BE2C (cell line): ENCODE measurements around the gene PSTPIP2.
"Not testable (repeated sequence)": the region's sequence is repeated elsewhere in the genome, so short reads cannot be mapped to it uniquely, and the experiment has no call there.

ENCODE experiments used
- DNase-seq: peaks from one replicate; pipeline ENCODE4 v3.0.0-alpha.2; 2020
- H3K27me3 ChIP-seq: fragments of 250-450 bp; sonication (Bioruptor Pico); 2 replicates; pipeline ENCODE4 v1.5.1; 2020; ENCODE audit warnings: mild to moderate bottlenecking
- H3K36me3 ChIP-seq: fragments of 250-450 bp; sonication (Bioruptor Pico); 2 replicates; pipeline ENCODE4 v1.5.1; 2020; ENCODE audit warnings: mild to moderate bottlenecking
- H3K4me1 ChIP-seq: fragments of 250-450 bp; sonication (Bioruptor Pico); 2 replicates; pipeline ENCODE4 v1.5.1; 2020
- H3K4me3 ChIP-seq: 2 replicates; pipeline ENCODE4 v1.5.1; 2011; ENCODE audit warnings: low read depth, low read length
- H3K9me3 ChIP-seq: fragments of 250-450 bp; sonication (Bioruptor Pico); 2 replicates; pipeline ENCODE4 v1.5.1; 2020
- TF ChIP-seq, protein P1 (sequence below): IDR thresholded peaks from 2 replicates; pipeline ENCODE4 v1.5.1; 2012; ENCODE audit warnings: mild to moderate bottlenecking, low read depth, low read length

The PSTPIP2 gene

DNA sequence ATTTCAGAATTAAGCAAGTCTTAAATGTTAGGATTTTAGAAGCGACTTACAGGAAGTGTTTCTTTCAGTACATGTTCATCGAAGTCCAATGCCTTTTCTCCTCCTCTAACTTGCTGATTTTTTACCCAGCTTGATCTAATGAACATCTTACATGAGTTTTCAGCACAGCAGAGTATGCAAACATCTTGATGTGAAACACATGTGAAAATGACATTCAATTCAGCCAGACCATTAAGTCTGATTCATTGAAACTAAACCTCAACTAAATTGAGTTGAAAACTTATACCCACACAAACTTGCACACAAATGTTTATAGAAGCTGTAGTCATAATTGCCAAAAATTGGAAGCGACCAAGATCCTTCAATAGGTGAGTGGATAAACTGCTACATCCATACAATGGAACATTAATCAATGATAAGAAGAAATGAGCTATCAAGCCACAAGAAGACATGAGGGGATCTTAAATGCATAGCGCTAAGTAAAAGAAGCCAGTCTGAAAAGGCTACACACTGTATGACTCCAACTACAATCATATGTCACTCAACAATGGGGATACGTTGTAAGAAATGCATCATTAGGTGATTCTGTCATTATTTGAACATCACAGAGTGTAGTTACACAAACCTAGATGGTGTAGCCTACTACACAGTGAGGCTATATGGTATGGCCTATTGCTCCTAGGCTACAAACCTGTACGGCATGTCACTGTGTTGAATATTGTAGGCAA lies 18.5 kb downstream of the PSTPIP2 start:
- H3K4me3 ChIP-seq = no peak overlapping the region
- H3K27me3 ChIP-seq = 0 out of 2 replicates have a peak, but pooled peaks cover 5% of the 10 kb centered on the region
- no peak for DNase-seq
- TF ChIP-seq, protein P1, sequence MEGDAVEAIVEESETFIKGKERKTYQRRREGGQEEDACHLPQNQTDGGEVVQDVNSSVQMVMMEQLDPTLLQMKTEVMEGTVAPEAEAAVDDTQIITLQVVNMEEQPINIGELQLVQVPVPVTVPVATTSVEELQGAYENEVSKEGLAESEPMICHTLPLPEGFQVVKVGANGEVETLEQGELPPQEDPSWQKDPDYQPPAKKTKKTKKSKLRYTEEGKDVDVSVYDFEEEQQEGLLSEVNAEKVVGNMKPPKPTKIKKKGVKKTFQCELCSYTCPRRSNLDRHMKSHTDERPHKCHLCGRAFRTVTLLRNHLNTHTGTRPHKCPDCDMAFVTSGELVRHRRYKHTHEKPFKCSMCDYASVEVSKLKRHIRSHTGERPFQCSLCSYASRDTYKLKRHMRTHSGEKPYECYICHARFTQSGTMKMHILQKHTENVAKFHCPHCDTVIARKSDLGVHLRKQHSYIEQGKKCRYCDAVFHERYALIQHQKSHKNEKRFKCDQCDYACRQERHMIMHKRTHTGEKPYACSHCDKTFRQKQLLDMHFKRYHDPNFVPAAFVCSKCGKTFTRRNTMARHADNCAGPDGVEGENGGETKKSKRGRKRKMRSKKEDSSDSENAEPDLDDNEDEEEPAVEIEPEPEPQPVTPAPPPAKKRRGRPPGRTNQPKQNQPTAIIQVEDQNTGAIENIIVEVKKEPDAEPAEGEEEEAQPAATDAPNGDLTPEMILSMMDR = no peak
- no peaks in the 10 kb centered on the region for H3K9me3 ChIP-seq
- no peaks in the 10 kb centered on the region for H3K36me3 ChIP-seq
- no peaks in the 10 kb centered on the region for H3K4me1 ChIP-seq

DNA sequence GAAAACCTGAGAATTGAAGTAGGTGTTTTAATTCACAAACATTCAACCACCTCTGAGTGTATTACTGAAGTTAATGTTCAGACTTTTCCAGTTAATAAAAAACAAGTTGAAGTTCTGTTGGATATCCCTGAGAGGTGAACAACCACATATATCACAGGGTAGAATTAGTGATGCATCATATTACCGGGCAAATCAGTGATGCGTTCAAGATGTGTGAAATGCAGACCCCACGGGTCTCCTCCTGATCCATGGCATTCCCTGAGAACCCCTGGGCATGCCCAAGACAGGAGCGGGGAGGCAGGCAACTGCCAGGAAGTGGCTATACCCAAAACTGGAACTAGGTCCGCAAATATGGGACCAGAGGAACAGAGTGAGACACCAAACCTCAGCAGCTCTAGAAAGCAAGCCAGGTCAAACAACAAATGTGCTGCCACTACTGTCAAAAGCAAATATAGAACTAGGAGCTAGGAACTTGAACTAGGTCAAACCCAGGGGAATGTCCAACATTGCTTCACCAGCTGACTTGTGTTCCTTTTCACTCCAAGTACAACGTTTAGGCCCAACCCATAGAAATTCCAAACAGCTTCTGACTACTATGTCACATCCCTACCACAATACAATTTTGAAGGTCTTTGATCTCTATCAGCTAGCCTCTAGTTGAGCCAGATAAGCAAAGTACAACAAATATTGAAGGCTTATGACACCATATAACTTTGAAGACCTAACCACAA lies 20.2 kb downstream of the PSTPIP2 start:
- DNase-seq = no peak
- 0 out of 2 replicates have a peak, but pooled peaks cover 5% of the 10 kb centered on the region for H3K27me3 ChIP-seq
- H3K4me3 ChIP-seq = no peak overlapping the region
- no peaks in the 10 kb centered on the region for H3K36me3 ChIP-seq
- H3K9me3 ChIP-seq = no peaks in the 10 kb centered on the region
- TF ChIP-seq, protein P1 = no peak
- H3K4me1 ChIP-seq = no peaks in the 10 kb centered on the region

DNA sequence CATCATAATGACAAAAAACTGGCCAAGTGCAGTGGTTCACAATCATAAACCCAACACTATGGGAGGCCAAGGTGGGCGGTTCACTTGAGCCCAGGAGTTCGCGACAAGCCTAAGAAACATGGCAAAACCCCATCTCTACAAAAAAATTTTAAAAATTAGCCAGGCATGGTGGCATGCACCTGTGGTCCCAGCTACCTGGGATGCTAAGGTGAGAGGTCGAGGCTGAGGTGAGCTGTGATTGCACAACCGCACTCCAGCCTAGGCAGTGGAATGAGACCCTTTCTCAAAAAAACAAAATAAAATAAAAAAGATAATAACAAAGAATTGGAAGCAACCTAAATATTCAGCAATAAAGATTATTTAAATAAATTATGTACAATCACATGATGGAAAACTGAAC lies 21.8 kb downstream of the PSTPIP2 start:
- DNase-seq = no peak
- TF ChIP-seq, protein P1 = no peak

DNA sequence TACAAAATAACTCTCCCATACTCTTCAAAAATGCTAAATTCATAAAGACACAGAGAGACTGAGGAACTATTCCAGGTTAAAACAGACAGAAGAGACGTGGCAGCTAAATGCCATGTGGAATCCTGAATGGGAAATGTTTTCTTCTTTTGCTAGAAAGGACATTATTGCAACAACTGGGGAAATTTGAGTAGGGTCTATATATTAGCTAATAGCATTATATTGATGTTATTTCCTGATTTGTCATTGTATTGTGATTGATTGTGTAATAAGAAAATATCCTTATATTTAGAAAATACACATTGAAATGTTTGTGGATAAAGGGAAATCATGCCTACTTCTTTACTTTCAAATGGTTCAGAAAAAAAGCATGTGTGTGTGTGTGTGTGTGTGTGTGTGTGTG lies 23.4 kb downstream of the PSTPIP2 start:
- H3K4me1 ChIP-seq = no peaks in the 10 kb centered on the region
- H3K9me3 ChIP-seq = no peaks in the 10 kb centered on the region
- H3K4me3 ChIP-seq = no peak overlapping the region
- TF ChIP-seq, protein P1 = no peak
- no peaks in the 10 kb centered on the region for H3K36me3 ChIP-seq
- H3K27me3 ChIP-seq = no peaks in the 10 kb centered on the region
- DNase-seq = no peak

More for the DNA sequence above, 21.8 kb downstream of the PSTPIP2 start:
- no peaks in the 10 kb centered on the region for H3K36me3 ChIP-seq
- no peaks in the 10 kb centered on the region for H3K9me3 ChIP-seq
- H3K27me3 ChIP-seq = 0 out of 2 replicates have a peak, but pooled peaks cover 5% of the 10 kb centered on the region
- H3K4me1 ChIP-seq = no peaks in the 10 kb centered on the region
- H3K4me3 ChIP-seq = no peak overlapping the region

DNA sequence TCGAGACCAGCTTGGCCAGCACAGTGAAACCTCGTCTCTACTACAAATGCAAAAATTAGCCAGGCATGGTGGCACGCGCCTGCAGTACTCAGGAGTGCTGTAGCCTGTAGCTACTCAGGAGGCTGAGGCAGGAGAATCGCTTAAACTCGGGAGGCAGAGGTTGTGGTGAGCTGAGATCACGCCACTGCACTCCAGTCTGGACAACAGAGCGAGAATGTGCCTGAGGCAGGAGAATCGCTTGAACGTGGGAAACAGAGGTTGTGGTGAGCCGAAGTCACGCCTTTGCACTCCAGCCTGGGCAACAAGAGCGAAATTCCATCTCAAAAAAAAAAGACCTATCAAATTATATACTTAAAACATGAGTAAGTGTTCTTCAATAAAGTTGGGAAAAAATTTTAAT lies 24.7 kb downstream of the PSTPIP2 start:
- not testable (repeated sequence) for DNase-seq, H3K9me3 ChIP-seq, H3K4me3 ChIP-seq, H3K36me3 ChIP-seq, H3K4me1 ChIP-seq, H3K27me3 ChIP-seq

DNA sequence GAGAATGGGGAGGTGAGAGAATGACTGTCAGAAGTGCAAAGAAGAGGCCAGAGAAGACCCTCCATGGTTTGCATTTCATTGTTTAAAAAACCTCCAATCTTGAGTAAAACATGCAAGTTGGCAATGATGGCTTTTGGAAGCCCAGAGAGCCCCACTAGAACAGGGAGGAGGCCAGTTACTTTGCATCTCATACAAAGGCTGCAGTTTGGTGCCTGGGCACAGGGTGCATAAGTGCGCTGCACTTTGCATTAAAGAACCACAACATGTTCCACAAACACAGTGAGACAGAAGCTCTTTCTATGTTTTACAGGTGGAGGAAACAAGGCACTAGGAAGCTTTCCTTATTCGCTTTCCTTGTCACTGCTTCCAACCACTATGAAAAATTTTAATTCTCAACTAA lies 25.4 kb downstream of the PSTPIP2 start:
- no peak for DNase-seq
- Histone ChIP-seq H3K9me3 (no peaks in the 10 kb centered on the region), H3K4me3 (no peak overlapping the region), H3K36me3 (no peaks in the 10 kb centered on the region), H3K4me1 (no peaks in the 10 kb centered on the region), H3K27me3 (no peaks in the 10 kb centered on the region)
- TF ChIP-seq, protein P1 = no peak
